ENCODE measurements around the gene GLT1D1. TPM values are rescaled to one million over a fixed set of nuclear protein-coding genes. Genes with fewer than 3 reads are reported as not detected.

The GLT1D1 gene
- total RNA-seq, 2 donors from 2014 or later = not detected

DNA sequence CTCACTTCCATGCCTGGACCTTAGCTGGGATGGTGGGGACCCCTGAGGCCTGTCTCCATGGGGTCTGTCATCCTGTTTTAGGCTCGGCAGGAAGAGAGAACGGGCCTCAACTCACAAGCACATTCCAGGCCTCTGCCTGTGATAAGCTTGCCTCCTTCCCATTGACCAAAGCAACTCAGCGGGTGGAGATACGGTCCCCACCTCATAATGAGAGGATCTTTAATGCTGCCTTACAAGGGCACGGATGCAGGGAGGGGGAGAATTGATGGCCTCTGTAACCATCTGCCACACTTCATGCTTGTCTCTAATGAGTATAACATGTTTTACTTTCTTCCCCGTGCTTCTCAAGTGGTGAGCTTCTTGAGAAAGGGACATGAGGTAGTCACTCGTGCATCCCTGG, 50.0 kb downstream of the GLT1D1 start:
- Histone ChIP-seq H3K4me3 (no peak overlapping the region), H3K27ac (no peak overlapping the region), H3K4me1 (peaks cover 13% of the 10 kb centered on the region), H3K27me3 (peaks cover 0 to 10% of the 10 kb centered on the region in 2 donors), H3K36me3 (replicated peaks in 1 of 2; ENCODE audit: insufficient read depth in 1 of 2, low read depth in 2 of 2) (no peaks in the 10 kb centered on the region), H3K9me3 (no peaks in the 10 kb centered on the region)
- WGBS, 2 donors = 71 to 72% methylated on average over 7 of the region's 7 CpGs
- no peak for DNase-seq
- no peak for ATAC-seq
- intact Hi-C loops (cut with DNase I) = no loop called here
- TF ChIP-seq, protein P1, sequence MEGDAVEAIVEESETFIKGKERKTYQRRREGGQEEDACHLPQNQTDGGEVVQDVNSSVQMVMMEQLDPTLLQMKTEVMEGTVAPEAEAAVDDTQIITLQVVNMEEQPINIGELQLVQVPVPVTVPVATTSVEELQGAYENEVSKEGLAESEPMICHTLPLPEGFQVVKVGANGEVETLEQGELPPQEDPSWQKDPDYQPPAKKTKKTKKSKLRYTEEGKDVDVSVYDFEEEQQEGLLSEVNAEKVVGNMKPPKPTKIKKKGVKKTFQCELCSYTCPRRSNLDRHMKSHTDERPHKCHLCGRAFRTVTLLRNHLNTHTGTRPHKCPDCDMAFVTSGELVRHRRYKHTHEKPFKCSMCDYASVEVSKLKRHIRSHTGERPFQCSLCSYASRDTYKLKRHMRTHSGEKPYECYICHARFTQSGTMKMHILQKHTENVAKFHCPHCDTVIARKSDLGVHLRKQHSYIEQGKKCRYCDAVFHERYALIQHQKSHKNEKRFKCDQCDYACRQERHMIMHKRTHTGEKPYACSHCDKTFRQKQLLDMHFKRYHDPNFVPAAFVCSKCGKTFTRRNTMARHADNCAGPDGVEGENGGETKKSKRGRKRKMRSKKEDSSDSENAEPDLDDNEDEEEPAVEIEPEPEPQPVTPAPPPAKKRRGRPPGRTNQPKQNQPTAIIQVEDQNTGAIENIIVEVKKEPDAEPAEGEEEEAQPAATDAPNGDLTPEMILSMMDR (IDR thresholded peaks at IDR 0.05) = no peak

DNA sequence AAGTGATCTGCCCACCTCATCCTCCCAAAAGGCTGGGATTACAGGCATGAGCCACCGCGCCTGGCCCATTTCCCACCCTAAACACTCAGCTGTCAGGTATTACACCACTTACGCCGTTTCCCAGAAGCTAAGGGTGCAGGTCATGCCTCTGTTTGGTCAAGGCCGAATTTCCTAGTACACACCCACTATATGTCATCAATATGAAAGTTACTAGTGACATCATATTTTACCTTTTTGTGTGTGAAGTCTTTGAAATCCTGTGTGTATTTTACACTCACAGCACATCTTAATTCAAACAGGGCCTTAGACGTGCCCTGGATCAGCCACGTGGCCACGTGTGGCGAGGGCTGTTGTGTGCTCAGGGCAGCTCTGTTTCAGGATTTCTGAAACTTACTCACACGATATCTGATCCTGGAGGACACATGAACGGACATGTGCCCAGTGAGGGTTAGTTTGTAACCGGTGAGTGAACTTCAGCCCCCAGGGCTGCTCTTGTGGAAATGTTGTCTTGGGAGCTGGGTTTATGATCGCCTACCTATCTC, 51.8 kb downstream of the GLT1D1 start:
- ATAC-seq (no peak), DNase-seq (no peak)
- intact Hi-C loops (cut with DNase I) = no loop called here
- Histone ChIP-seq H3K27ac (no peak overlapping the region), H3K9me3 (no peaks in the 10 kb centered on the region), H3K4me1 (peaks cover 13% of the 10 kb centered on the region), H3K27me3 (peaks cover 0 to 10% of the 10 kb centered on the region in 2 donors), H3K4me3 (no peak overlapping the region), H3K36me3 (replicated peaks in 1 of 2; ENCODE audit: insufficient read depth in 1 of 2, low read depth in 2 of 2) (no peaks in the 10 kb centered on the region)
- TF ChIP-seq, protein P1 (IDR thresholded peaks at IDR 0.05) = no peak
- no peak for TF ChIP-seq POLR2A (IDR thresholded peaks at IDR 0.05)
- 53 to 56% methylated on average over 9 to 13 of the region's 13 CpGs for WGBS, 2 donors

DNA sequence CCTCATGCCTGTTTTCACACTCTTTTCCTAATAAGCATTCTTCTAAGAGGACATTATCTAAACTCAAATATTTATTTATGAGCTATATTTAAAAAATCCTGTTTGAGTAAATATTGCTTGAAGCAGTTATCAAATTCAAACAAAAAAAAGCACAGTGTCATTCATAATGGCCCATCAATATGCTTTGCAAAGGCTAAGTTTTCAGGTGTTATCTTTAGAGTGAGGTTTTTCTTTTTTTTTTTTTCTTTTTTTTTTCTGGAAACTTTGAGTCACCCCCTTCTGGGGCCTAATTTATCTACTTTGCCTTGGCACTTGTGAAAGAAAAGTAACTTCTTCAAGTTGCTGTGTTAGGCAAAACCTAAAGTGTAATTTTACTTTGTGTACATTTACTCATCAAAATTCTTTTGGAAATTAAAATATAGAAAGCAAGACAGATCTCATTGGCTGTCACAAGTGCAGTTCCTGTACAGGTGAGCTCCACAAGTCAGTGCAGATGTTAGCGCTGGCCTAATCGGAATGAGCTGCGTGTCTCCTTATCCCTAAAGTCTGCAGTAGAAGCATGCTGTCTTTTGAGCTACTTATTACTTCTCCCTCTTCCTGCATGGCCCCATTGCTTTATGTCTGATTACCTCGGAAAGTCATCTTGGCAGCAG, 53.3 kb downstream of the GLT1D1 start:
- no peak for ATAC-seq

DNA sequence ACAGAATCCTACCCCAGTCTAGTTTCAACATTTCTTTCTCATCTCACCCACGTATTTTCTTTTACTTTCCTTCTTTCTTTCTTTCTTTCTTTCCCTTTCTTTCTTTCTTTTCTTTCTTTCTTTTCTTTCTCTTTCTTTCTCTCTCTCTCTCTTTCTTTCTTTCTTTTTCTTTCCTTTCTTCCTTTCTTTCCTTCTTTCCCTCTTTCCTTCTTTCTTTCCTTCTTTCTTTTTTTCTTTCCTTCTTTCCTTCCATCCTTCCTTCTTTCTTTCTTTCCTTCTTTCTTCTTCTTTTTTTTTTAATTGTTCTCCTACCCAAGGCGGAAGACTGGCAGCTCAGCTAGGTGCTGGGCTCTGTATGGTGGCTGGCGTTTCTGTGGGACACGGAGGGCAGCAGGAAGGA, 55.0 kb downstream of the GLT1D1 start:
- no peak for ATAC-seq
- Histone ChIP-seq H3K27me3 (peaks cover 0 to 14% of the 10 kb centered on the region in 2 donors), H3K4me3 (no peak overlapping the region), H3K4me1 (peaks cover 13% of the 10 kb centered on the region), H3K27ac (no peak overlapping the region), H3K9me3 (no peaks in the 10 kb centered on the region), H3K36me3 (replicated peaks in 1 of 2; ENCODE audit: insufficient read depth in 1 of 2, low read depth in 2 of 2) (no peaks in the 10 kb centered on the region)
- intact Hi-C loops (cut with DNase I) = no loop called here
- TF ChIP-seq, protein P1 (IDR thresholded peaks at IDR 0.05) = no peak
- TF ChIP-seq POLR2A (IDR thresholded peaks at IDR 0.05) = no peak
- no peak for DNase-seq
- WGBS, 2 donors = 80 to 83% methylated on average over 4 of the region's 4 CpGs

More for the DNA sequence above, 53.3 kb downstream of the GLT1D1 start:
- Histone ChIP-seq H3K36me3 (replicated peaks in 1 of 2; ENCODE audit: insufficient read depth in 1 of 2, low read depth in 2 of 2) (no peaks in the 10 kb centered on the region), H3K27me3 (peaks cover 0 to 14% of the 10 kb centered on the region in 2 donors), H3K4me3 (no peak overlapping the region), H3K4me1 (peaks cover 13% of the 10 kb centered on the region), H3K27ac (no peak overlapping the region), H3K9me3 (no peaks in the 10 kb centered on the region)
- TF ChIP-seq, protein P1 (IDR thresholded peaks at IDR 0.05) = no peak
- no peak for TF ChIP-seq POLR2A (IDR thresholded peaks at IDR 0.05)
- intact Hi-C loops (cut with DNase I) = no loop called here
- 30 to 53% methylated on average over 4 of the region's 4 CpGs for WGBS, 2 donors
- no peak for DNase-seq

DNA sequence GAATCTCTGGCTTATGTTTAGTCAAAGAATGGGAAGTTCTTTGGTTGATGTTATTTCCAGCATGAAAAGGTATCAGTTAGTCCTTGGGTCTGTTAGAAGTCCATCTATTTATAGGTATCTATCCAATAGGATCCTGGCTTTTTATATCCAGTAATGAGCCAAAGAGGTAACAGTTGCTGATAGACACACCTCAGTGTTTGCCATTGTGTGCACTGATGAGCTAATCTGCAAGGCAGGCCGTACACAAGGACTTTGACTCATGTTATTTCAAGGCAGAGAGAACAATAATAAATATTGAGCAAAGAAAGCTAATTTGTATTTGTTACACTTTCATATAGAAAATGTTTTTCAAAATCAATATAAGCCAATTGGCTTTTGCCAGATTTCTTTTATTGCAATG, 56.4 kb downstream of the GLT1D1 start:
- no peaks in the 10 kb centered on the region for H3K36me3 ChIP-seq (replicated peaks in 1 of 2; ENCODE audit: insufficient read depth in 1 of 2, low read depth in 2 of 2)
- TF ChIP-seq, protein P1 (IDR thresholded peaks at IDR 0.05) = no peak
- no peak for TF ChIP-seq POLR2A (IDR thresholded peaks at IDR 0.05)
- H3K4me1 ChIP-seq = peaks cover 13% of the 10 kb centered on the region
- intact Hi-C loops (cut with DNase I) = no loop called here
- no peak overlapping the region for H3K4me3 ChIP-seq
- no peaks in the 10 kb centered on the region for H3K9me3 ChIP-seq
- no peak overlapping the region for H3K27ac ChIP-seq
- peaks cover 0 to 10% of the 10 kb centered on the region in 2 donors for H3K27me3 ChIP-seq
- ATAC-seq (no peak), DNase-seq (no peak)
- 32 to 43% methylated on average over 1 of the region's 1 CpG for WGBS, 2 donors

All from body of pancreas (tissue), 4 donors.